SK-N-SH (cell line): ENCODE results near the gene SHROOM1.

Source experiments
- CTCF ChIP-seq: fragments of 200-600 bp; sonication (generic); IDR thresholded peaks from 2 replicates; pipeline ENCODE4 v1.6.1; 2017; ENCODE audit warnings: antibody characterized with exemption, mild to moderate bottlenecking, moderate library complexity
- ELF1 ChIP-seq: IDR thresholded peaks from 2 replicates; pipeline ENCODE4 v1.4.0; 2012
- EP300 ChIP-seq, 2 experiments: IDR thresholded peaks; 2 replicates each; pipeline versions ENCODE4 v1.4.0 to v1.6.1; 2012; ENCODE audit warnings: borderline replicate concordance in 1 of 2, low read depth in 1 of 2, low read length in 1 of 2
- EZH2phosphoT487 ChIP-seq: fragments of 200-600 bp; sonication (generic); IDR thresholded peaks from 2 replicates; pipeline ENCODE4 v1.6.1; 2017; ENCODE audit warnings: low read depth, mixed run types, mild to moderate bottlenecking, antibody characterized with exemption, moderate library complexity, borderline replicate concordance
- FOXM1 ChIP-seq: IDR thresholded peaks from 2 replicates; pipeline ENCODE4 v1.4.0; 2012; ENCODE audit warnings: low read depth, mild to moderate bottlenecking
- GABPA ChIP-seq: IDR thresholded peaks from 2 replicates; pipeline ENCODE4 v1.4.0; 2012; ENCODE audit warnings: low read depth, mild to moderate bottlenecking
- JUND ChIP-seq: IDR thresholded peaks from 2 replicates; pipeline ENCODE4 v1.4.0; 2012
- MXI1 ChIP-seq: IDR thresholded peaks from 2 replicates; pipeline ENCODE4 v1.6.1; 2012; ENCODE audit warnings: mild to moderate bottlenecking, low read depth, low read length, improper control_type of control experiment
- NFIC ChIP-seq: IDR thresholded peaks from 2 replicates; pipeline ENCODE4 v1.4.0; 2012; ENCODE audit warnings: borderline replicate concordance
- POLR2AphosphoS5 ChIP-seq: IDR thresholded peaks from 2 replicates; pipeline ENCODE4 v1.6.1; 2012; ENCODE audit warnings: low read depth, low read length
- RFX5 ChIP-seq: IDR thresholded peaks from 2 replicates; pipeline ENCODE4 v1.6.1; 2012; ENCODE audit warnings: mild to moderate bottlenecking, improper control_type of control experiment, low read length
- RXRA ChIP-seq: IDR thresholded peaks from 2 replicates; pipeline ENCODE4 v1.4.0; 2012; ENCODE audit warnings: low read depth, mild to moderate bottlenecking, borderline replicate concordance
- YY1 ChIP-seq: IDR thresholded peaks from 2 replicates; pipeline ENCODE4 v1.4.0; 2012; ENCODE audit warnings: low read depth, mild to moderate bottlenecking
- TF ChIP-seq, protein P1 (sequence below): IDR thresholded peaks from 2 replicates; pipeline ENCODE4 v1.6.1; 2012; ENCODE audit warnings: mild to moderate bottlenecking, low read depth, low read length, moderate library complexity

DNA sequence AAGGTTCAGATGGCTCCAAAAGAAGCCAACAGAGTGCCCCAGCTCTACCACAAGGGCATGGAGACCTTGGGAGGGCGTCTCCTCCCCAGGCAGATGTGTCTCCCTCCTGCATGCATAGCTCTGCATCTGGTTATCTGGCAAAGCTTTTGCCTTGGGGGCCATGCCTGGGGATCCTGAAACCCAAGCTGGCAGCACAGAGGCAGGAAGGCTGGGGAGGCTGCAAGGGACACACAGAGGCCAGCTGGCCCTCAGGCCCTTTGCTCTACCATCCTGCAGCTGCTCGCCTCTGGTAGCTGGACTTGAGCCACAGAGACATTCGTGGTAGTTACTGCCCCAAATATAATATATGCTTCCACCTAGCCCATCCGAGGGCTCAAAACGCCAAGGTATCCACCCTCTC lies 57.3 kb downstream of the SHROOM1 start:
- TF ChIP-seq RFX5 (no peak), GABPA (no peak), RXRA (no peak), EZH2phosphoT487 (no peak), ELF1 (no peak), CTCF (no peak), YY1 (no peak), FOXM1 (no peak), POLR2AphosphoS5 (no peak), JUND (no peak), NFIC (no peak), EP300 (IDR thresholded peaks at IDR 0.05; ENCODE audit: borderline replicate concordance in 1 of 2, low read depth in 1 of 2, low read length in 1 of 2) (no peak), MXI1 (no peak)
- TF ChIP-seq, protein P1, sequence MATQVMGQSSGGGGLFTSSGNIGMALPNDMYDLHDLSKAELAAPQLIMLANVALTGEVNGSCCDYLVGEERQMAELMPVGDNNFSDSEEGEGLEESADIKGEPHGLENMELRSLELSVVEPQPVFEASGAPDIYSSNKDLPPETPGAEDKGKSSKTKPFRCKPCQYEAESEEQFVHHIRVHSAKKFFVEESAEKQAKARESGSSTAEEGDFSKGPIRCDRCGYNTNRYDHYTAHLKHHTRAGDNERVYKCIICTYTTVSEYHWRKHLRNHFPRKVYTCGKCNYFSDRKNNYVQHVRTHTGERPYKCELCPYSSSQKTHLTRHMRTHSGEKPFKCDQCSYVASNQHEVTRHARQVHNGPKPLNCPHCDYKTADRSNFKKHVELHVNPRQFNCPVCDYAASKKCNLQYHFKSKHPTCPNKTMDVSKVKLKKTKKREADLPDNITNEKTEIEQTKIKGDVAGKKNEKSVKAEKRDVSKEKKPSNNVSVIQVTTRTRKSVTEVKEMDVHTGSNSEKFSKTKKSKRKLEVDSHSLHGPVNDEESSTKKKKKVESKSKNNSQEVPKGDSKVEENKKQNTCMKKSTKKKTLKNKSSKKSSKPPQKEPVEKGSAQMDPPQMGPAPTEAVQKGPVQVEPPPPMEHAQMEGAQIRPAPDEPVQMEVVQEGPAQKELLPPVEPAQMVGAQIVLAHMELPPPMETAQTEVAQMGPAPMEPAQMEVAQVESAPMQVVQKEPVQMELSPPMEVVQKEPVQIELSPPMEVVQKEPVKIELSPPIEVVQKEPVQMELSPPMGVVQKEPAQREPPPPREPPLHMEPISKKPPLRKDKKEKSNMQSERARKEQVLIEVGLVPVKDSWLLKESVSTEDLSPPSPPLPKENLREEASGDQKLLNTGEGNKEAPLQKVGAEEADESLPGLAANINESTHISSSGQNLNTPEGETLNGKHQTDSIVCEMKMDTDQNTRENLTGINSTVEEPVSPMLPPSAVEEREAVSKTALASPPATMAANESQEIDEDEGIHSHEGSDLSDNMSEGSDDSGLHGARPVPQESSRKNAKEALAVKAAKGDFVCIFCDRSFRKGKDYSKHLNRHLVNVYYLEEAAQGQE: no peak
